CD4-positive, alpha-beta T cell treated with Interleukin-10 for 1 hour (primary cell): ENCODE measurements around the gene AKAP8L.

ENCODE experiments used
- DNase-seq: peaks from one replicate; pipeline ENCODE4 v3.0.0-alpha.2; 2020

Gene AKAP8L

GRCh38 chr19:15418579-15419412, at the start of gene AKAP8L:
AKAP8L (minus strand) TSS chr19:15418988; CDS start chr19:15418923, 65 bp downstream.
- DNase-seq = peak; percentile 100

GRCh38 chr19:15467734-15468214, 49.0 kb upstream of the AKAP8L start:
- no peak for DNase-seq

GRCh38 chr19:15466851-15467733, 48.3 kb upstream of the AKAP8L start:
- DNase-seq = peak; percentile 73

GRCh38 chr19:15464394-15465385, 45.9 kb upstream of the AKAP8L start, which contains the start of gene RASAL3:
RASAL3 (minus strand) TSS chr19:15464544; CDS start chr19:15464358, 186 bp downstream.
- peak; percentile 72 for DNase-seq

- DNase-seq = peak; percentile 85
Measured at GRCh38 chr19:15463861-15464371, 45.1 kb upstream of the AKAP8L start.

GRCh38 chr19:15461694-15462093, 42.9 kb upstream of the AKAP8L start:
- DNase-seq = no peak

GRCh38 chr19:15457701-15458484, 39.1 kb upstream of the AKAP8L start:
- no peak for DNase-seq

- no peak for DNase-seq
Measured at GRCh38 chr19:15456871-15457700, 38.3 kb upstream of the AKAP8L start.

GRCh38 chr19:15456441-15456840, 37.7 kb upstream of the AKAP8L start:
- DNase-seq = no peak

GRCh38 chr19:15455996-15456395, 37.2 kb upstream of the AKAP8L start:
- DNase-seq = no peak

GRCh38 chr19:15453906-15454860, 35.4 kb upstream of the AKAP8L start:
- no peak for DNase-seq

GRCh38 chr19:15453091-15453578, 34.3 kb upstream of the AKAP8L start:
- no peak for DNase-seq

- peak; percentile 19 for DNase-seq
Measured at GRCh38 chr19:15452111-15453047, 33.6 kb upstream of the AKAP8L start.

- DNase-seq = no peak
Measured at GRCh38 chr19:15450528-15450890, 31.7 kb upstream of the AKAP8L start.

- DNase-seq = peak; percentile 86
Measured at GRCh38 chr19:15449620-15450527, 31.1 kb upstream of the AKAP8L start, which contains the start of gene WIZ. WIZ (minus strand) TSS chr19:15449956; CDS start chr19:15448307, 1,649 bp downstream.
